ENCODE measurements around the gene IFI27L2. TPM values are rescaled to one million over a fixed set of nuclear protein-coding genes. Genes with fewer than 3 reads are reported as not detected.

The IFI27L2 gene
- total and polyA plus RNA-seq, 2 of the 8 experiments (the other 6 are each of a cell fraction or from before 2014, with no cell fraction given): 14.0 to 69.6 TPM

GRCh38 chr14:94116701-94117100 is 12.7 kb downstream of the IFI27L2 start (continued):
- TF ChIP-seq RNF2 (IDR thresholded peaks at IDR 0.05; ENCODE audit: borderline replicate concordance, low read depth, low read length, missing control alignments, poor library complexity, severe bottlenecking): no peak
- TF ChIP-seq CEBPB (IDR thresholded peaks at IDR 0.05; ENCODE audit: low read depth, low read length): no peak
- TF ChIP-seq TBP (IDR thresholded peaks at IDR 0.05; ENCODE audit: low read depth, low read length): no peak
- TF ChIP-seq NRF1 (IDR thresholded peaks at IDR 0.05; ENCODE audit: low read depth, low read length): no peak
- TF ChIP-seq E2F6 (IDR thresholded peaks at IDR 0.05): no peak
